SH-SY5Y (cell line): ENCODE data around the gene HGD.

Source experiments
- GATA2 ChIP-seq: IDR thresholded peaks from 2 replicates; pipeline ENCODE4 v1.6.1; 2011; ENCODE audit warnings: mild to moderate bottlenecking, low read depth, low read length
- GATA3 ChIP-seq: IDR thresholded peaks from 2 replicates; pipeline ENCODE4 v1.6.1; 2011; ENCODE audit warnings: low read depth, mild to moderate bottlenecking, low read length, moderate library complexity

Gene HGD

DNA sequence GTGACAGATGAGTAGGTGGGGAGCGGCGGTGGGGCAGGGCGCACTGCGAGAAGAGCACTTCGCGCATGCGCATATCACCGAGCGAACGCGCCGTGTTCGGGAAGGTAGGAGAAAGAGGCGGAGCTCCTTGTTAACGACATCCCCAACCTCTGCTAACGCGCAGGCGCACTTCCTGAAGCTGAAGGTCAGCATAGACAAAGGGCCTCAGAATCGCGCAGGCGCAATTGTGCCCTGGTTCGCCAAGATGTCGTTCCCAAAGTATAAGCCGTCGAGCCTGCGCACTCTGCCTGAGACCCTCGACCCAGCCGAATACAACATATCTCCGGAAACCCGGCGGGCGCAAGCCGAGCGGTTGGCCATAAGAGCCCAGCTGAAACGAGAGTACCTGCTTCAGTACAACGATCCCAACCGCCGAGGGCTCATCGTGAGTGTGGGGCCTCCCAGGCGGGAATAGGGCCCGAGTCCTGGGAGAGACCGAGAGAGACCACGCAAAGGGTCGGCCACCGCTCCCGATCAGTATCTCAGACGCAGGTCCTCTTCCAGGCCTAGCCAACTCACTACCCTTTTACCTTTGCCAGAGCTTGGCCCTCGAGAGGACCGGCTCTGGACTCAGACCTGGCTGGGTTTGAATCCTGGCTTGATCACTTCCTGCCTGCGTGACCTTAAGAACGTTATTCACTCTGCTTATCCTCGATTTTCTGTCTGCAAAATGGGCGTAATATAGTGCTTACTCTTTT, 85.8 kb downstream of the HGD start, which contains the start of gene NDUFB4:
NDUFB4 (plus strand) TSS at position 221 of the 737 bp plus-strand sequence; CDS start at position 245, 24 bp downstream.
- TF ChIP-seq GATA2 (peak; percentile 80), GATA3 (no peak)

GRCh38 chr3:120595788-120596115, 86.3 kb downstream of the HGD start:
- TF ChIP-seq GATA3: no peak
- no peak for TF ChIP-seq GATA2

GRCh38 chr3:120587332-120587975, 94.6 kb downstream of the HGD start:
- no peak for TF ChIP-seq GATA2
